GM19397 (cell line): ENCODE results near the gene FAAP20.
A peak's percentile ranks its signal among the peaks of the same experiment; 100 is the strongest.

Experiments
- ATAC-seq: cut with Tn5 transposase; IDR thresholded peaks from one replicate; pipeline ENCODE4 v1.9.1; 2021; ENCODE audit warnings: mild to moderate bottlenecking, moderate library complexity; ENCODE audit not compliant: unreplicated experiment

FAAP20 gene

GRCh38 chr1:2197707-2198165 is 3.2 kb upstream of the FAAP20 start:
- no peak for ATAC-seq

GRCh38 chr1:2196901-2197638 is 2.5 kb upstream of the FAAP20 start:
- no peak for ATAC-seq

GRCh38 chr1:2195785-2196184 is 1.2 kb upstream of the FAAP20 start:
- ATAC-seq, result no peak

GRCh38 chr1:2194898-2195673 is 514 bp upstream of the FAAP20 start:
- peak; percentile 49 for ATAC-seq

- no peak for ATAC-seq
These were observed 874 bp downstream of the FAAP20 start for GRCh38 chr1:2193514-2194281.

- no peak for ATAC-seq
These were observed 2.3 kb downstream of the FAAP20 start for GRCh38 chr1:2192031-2192995.

DNA sequence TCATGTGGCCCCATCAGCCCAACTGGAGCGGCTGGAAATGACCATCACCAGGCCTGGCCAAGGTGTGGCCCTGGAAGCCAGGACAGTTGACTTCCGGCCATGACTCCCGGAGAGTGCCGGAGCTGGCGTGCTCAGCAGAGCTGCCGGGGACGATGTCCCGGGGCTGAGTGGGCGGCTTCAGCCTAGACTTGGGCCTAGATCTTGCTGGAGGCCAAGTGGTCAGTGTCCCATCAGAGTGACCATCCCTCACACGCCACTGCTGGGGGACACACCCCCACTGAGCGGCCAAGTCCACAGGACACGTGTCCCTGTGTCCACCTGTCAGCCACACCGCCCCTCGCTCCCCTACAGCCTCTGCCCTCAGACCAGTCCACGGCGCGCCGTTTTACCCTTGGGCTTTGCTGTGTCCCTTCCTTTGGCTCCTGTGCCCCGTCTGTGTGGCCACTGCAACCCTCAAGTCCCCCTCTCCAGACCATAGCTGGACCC is 4.0 kb downstream of the FAAP20 start:
- ATAC-seq, result no peak

DNA sequence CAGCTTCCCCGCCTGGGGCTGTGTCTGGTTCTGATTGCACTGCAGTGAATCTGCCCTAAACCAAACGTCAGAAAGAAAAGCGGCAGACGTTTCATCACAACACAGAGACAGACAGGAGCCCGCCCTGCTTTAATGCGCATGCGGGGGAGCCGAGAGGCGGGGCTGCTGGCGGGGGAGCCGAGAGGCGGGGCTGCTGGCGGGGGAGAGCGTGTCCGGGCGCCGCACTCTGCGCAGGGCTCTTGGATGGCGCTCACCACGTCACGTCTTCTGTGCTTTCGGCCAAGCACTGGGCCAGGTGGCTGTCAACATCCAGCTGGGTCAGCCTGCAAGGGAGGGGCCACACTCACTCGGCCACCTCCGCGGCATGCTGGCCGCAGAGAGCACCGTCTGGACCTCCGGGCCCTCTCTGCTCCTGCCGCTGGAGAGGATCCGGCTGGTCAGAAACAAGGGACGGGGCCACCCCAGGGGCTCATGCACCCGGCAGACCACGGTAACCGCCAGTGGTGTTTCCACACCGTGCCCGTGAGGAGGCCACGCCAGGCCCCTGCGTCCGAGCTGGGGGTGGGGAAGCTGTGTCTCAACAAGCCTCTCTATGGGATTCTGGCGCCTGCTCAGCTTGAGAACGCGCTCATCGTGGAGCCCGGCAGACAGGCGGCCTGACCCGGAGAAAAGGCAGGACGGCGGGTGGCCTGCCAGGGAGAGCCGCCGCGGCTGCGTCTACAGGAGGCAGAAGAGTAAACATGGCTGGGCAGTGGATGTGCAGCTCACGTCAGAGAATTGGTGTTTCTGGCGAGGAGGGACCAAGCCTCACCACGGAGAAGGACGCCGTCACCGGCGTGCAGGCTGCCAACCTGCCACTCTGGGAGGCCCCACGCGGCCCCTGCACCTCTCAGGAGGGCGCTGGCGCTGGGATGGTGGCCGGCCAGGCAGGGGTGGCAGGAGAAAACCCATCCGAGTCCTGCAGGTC is 4.8 kb downstream of the FAAP20 start:
- no peak for ATAC-seq

GRCh38 chr1:2188336-2188735 is 6.2 kb downstream of the FAAP20 start:
- ATAC-seq, result no peak

- no peak for ATAC-seq
These were observed 7.0 kb downstream of the FAAP20 start for GRCh38 chr1:2187619-2188018.

- no peak for ATAC-seq
These were observed 7.7 kb downstream of the FAAP20 start for GRCh38 chr1:2186901-2187300.

DNA sequence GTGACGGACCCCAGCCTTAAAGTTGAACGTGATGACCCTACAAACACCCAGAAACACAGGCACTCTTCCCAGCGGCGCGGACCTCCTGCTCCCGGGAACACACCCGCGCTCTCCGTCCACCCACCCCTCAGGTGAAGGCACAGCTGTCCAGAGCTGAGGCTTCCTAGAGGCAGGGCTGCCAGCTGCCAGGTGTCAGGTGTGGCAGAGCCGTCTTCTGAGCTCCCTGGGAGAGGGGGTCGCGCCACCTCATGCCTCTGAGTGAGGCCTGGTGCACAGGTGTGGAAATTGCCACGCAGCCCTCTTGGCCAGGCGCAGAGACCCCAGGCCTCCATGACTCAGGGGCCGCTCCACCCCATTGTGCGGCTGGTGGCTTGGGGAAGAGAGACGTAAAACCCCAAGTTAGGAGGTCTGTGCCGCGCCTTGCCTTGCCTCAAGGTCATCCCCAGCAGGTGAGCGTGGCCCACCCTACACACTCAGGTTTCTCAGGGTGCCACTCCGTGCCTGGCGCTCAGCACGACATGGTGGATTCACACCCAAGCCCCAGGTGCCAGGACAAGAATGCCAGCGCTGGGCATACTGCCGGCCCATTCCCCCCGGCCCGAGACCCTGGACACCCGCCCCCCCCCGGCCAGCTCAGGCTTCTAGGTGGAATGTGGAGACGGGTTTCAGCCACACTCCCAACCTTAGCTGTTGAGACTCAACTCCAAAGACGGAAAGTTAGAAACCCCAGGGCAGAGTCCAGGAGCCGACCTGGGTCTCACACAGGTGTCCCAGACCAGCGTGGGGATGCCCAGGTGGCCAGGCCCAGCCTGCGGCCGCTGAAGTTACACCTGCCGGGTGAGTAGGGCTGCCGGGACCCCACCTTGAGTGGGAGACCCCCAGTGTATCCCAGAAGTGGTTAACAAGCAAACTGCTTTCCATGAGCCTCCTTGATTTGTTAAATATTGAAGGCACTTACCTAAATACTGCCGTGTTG is 8.4 kb downstream of the FAAP20 start:
- no peak for ATAC-seq

GRCh38 chr1:2184934-2185333 is 9.6 kb downstream of the FAAP20 start:
- no peak for ATAC-seq

- no peak for ATAC-seq
These were observed 10.0 kb downstream of the FAAP20 start for GRCh38 chr1:2184531-2184930.

DNA sequence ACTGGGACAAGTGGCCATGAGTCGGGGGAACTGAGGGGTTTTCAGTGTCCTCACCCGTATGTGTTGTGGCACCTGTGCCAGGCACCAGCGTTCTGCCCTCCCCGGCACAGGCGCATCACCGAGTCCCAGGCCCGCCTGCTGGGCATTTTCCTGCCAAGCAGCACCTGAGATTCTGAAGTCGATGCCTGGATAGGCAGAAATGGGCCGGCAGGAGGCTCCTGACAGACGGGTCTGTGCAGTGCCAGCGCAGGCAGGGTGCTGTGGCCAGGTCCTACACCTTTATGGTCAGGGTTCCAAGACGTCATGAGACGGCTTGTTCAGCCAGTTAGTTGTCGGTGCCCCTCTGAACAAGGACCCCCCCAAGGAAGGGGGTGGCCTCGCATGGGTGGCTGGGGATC is 10.6 kb downstream of the FAAP20 start:
- ATAC-seq, result no peak

DNA sequence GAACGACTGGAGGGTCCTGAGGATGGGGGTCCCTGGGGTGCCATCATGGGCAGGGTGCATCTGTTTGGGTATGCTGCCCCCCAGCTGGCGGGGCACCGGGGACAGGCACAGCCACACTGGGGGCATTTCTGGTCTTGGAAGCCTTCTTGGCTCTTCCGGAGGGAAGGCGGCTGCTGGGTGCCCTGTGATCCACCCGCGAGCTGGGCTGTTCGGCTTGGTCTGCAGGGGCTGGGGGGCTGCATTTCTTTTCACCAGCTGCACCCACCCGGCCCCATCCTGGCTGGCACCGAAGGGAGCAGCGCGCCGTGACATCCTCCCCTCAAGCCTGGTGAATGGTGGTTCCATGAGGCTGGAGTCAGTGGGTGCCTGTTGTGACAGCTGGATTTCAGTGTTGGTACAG is 12.2 kb downstream of the FAAP20 start:
- ATAC-seq, result no peak

GRCh38 chr1:2181752-2182151 is 12.8 kb downstream of the FAAP20 start:
- no peak for ATAC-seq

DNA sequence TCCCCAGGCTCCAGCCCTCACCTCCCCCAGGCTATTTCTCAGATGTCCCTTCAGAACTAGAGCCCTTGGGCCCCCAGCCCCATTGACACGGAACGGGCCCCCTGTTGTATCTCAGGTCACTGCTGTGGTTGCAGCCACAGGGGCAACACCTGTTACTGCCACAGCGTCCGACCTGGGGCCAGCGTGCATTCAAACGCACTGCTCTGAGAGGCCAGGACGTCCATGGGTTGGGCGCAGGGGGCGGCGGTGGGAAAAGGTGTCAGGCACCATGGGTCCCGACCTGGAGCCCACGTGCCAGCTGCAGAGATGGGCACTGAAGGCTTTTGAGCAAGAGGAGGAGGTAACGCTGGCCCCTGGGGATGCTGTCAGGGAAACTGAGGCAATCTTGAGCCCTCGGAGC is 13.3 kb downstream of the FAAP20 start:
- no peak for ATAC-seq
